MM.1S (cell line): ENCODE measurements around the gene FBXO47.

Experiments
- DNase-seq: peaks from one replicate; pipeline ENCODE4 v3.0.0-alpha.2; 2015
- H2AFZ ChIP-seq: fragments of 300-600 bp; sonication (generic); 2 replicates; pipeline ENCODE4 v1.6.0; 2016; ENCODE audit warnings: antibody characterized with exemption, low read length
- H3F3A ChIP-seq: fragments of 300-600 bp; sonication (generic); 2 replicates; pipeline ENCODE4 v1.6.1; 2016; ENCODE audit warnings: mild to moderate bottlenecking, antibody characterized with exemption, low read length, moderate library complexity, mixed read lengths; ENCODE audit not compliant: insufficient read depth
- H3K27ac ChIP-seq: fragments of 300-600 bp; sonication (generic); 2 replicates; pipeline ENCODE4 v1.5.1; 2016; ENCODE audit warnings: mild to moderate bottlenecking, low read length
- H3K27me3 ChIP-seq: fragments of 300-600 bp; sonication (generic); replicated peaks from 2 replicates; pipeline ENCODE4 v1.6.0; 2016; ENCODE audit warnings: low read length; ENCODE audit not compliant: insufficient read depth
- H3K36me3 ChIP-seq: fragments of 300-600 bp; sonication (generic); replicated peaks from 2 replicates; pipeline ENCODE4 v1.6.1; 2016; ENCODE audit warnings: mild to moderate bottlenecking, low read length, mixed read lengths; ENCODE audit not compliant: insufficient read depth
- H3K4me1 ChIP-seq: fragments of 300-600 bp; sonication (generic); 2 replicates; pipeline ENCODE4 v1.6.1; 2016; ENCODE audit warnings: low read length, mixed read lengths
- H3K4me2 ChIP-seq: fragments of 300-600 bp; sonication (generic); 2 replicates; pipeline ENCODE4 v1.6.0; 2016; ENCODE audit warnings: low read depth, low read length
- H3K4me3 ChIP-seq: fragments of 300-600 bp; sonication (generic); 2 replicates; pipeline ENCODE4 v1.5.1; 2016; ENCODE audit warnings: low read length, mixed read lengths
- H3K79me2 ChIP-seq: fragments of 300-600 bp; sonication (generic); 2 replicates; pipeline ENCODE4 v1.6.1; 2016; ENCODE audit warnings: mixed run types, low read length, mixed read lengths
- H3K9ac ChIP-seq: fragments of 300-600 bp; sonication (generic); 2 replicates; pipeline ENCODE4 v1.6.1; 2016; ENCODE audit warnings: low read length, mixed read lengths
- H3K9me2 ChIP-seq: fragments of 300-600 bp; sonication (generic); replicated peaks from 2 replicates; pipeline ENCODE4 v1.6.1; 2016; ENCODE audit warnings: mild to moderate bottlenecking, low read length, mixed read lengths; ENCODE audit not compliant: insufficient read depth
- H3K9me3 ChIP-seq: fragments of 300-600 bp; sonication (generic); replicated peaks from 2 replicates; pipeline ENCODE4 v1.6.1; 2016; ENCODE audit warnings: mild to moderate bottlenecking, low read length, mixed read lengths; ENCODE audit not compliant: insufficient read depth
- H4K20me1 ChIP-seq: fragments of 300-600 bp; sonication (generic); 2 replicates; pipeline ENCODE4 v1.6.1; 2016; ENCODE audit warnings: mild to moderate bottlenecking, low read length, moderate library complexity, mixed read lengths; ENCODE audit not compliant: insufficient read depth
- CTCF ChIP-seq: fragments of 300-600 bp; sonication (generic); IDR thresholded peaks from 2 replicates; pipeline ENCODE4 v1.5.1; 2016; ENCODE audit warnings: antibody characterized with exemption, low read length, mixed read lengths
- EZH2 ChIP-seq: fragments of 300-600 bp; sonication (generic); optimal IDR thresholded peaks from 2 replicates; pipeline ENCODE3; 2017; ENCODE audit warnings: low read depth, mild to moderate bottlenecking, antibody characterized with exemption, low read length, mixed read lengths
- EZH2phosphoT487 ChIP-seq: fragments of 300-600 bp; sonication (generic); IDR thresholded peaks from 2 replicates; pipeline ENCODE4 v1.6.1; 2018; ENCODE audit warnings: antibody characterized with exemption, low read length

The FBXO47 gene

GRCh38 chr17:38967290-38967738 lies at the start of gene FBXO47:
FBXO47 (minus strand) TSS chr17:38967403; CDS start chr17:38963025, 4,378 bp downstream.
- Histone ChIP-seq H3K4me1 (no peaks in the 10 kb centered on the region), H2AFZ (no peak within 1 kb of the TSS), H3K4me2 (no peak within 1 kb of the TSS), H3K4me3 (no peak within 1 kb of the TSS), H3K79me2 (no peaks in the 10 kb centered on the region), H3K9me2 (no peaks in the 10 kb centered on the region), H3K9ac (no peak within 1 kb of the TSS), H3K27ac (no peak within 1 kb of the TSS), H3K27me3 (no peaks in the 10 kb centered on the region), H3K9me3 (no peaks in the 10 kb centered on the region), H3K36me3 (no peaks in the 10 kb centered on the region), H3F3A (no peaks in the 10 kb centered on the region), H4K20me1 (no peaks in the 10 kb centered on the region)
- DNase-seq: no peak
- TF ChIP-seq CTCF: no peak

- Histone ChIP-seq H3K79me2 (no peaks in the 10 kb centered on the region), H3K27me3 (no peaks in the 10 kb centered on the region), H4K20me1 (no peaks in the 10 kb centered on the region), H3K4me2 (no peak overlapping the region), H3K9me2 (no peaks in the 10 kb centered on the region), H3K4me1 (no peaks in the 10 kb centered on the region), H3F3A (no peaks in the 10 kb centered on the region), H3K9me3 (no peaks in the 10 kb centered on the region), H3K36me3 (no peaks in the 10 kb centered on the region), H3K27ac (no peak overlapping the region), H2AFZ (no peak overlapping the region), H3K9ac (no peak overlapping the region), H3K4me3 (no peak overlapping the region)
- DNase-seq: no peak
- no peak for TF ChIP-seq EZH2
- TF ChIP-seq CTCF: no peak
- no peak for TF ChIP-seq EZH2phosphoT487
These were observed 49.3 kb upstream of the FBXO47 start for GRCh38 chr17:39016193-39017153.

- Histone ChIP-seq H3K27me3 (no peaks in the 10 kb centered on the region), H3K79me2 (no peaks in the 10 kb centered on the region), H3K4me1 (no peaks in the 10 kb centered on the region), H3K27ac (no peak overlapping the region), H3K36me3 (no peaks in the 10 kb centered on the region), H3K4me3 (no peak overlapping the region), H3F3A (no peaks in the 10 kb centered on the region), H2AFZ (no peak overlapping the region), H3K9ac (no peak overlapping the region), H3K4me2 (no peak overlapping the region), H3K9me3 (no peaks in the 10 kb centered on the region), H3K9me2 (no peaks in the 10 kb centered on the region), H4K20me1 (no peaks in the 10 kb centered on the region)
- DNase-seq: no peak
- TF ChIP-seq EZH2 (no peak), EZH2phosphoT487 (no peak), CTCF (no peak)
These were observed 48.3 kb upstream of the FBXO47 start for GRCh38 chr17:39015546-39015935.
